ENCODE results near the gene ZNRF1.

Gene ZNRF1

DNA sequence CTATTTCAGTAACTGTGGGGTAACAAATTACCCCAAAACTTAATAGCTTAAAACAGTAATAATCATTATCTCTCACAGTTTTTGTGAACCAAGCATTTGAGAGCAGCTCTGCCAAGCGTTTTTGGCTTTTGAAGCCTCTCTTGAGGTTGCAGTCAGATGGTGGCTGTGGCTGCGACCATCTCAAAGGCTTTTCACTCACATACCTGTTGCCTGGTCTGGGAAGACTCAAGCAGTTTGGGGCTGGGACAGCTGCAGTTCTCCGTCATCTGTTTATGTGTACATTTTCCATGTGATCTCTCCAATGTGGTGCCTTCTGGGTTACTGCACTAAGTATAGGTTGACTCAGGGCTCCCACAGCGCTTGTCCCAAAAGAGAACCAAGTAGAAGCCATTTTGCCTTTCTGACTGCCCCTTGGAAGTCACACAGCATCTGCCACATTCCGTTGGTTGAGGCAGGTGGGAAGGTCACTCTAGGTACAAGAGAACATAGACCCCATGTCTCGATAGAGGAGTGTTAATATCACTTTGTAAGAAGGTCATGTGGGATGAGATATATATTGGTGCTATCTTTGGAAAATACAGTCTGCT lies 68.1 kb downstream of the ZNRF1 start:
- TF ChIP-seq, protein P1, sequence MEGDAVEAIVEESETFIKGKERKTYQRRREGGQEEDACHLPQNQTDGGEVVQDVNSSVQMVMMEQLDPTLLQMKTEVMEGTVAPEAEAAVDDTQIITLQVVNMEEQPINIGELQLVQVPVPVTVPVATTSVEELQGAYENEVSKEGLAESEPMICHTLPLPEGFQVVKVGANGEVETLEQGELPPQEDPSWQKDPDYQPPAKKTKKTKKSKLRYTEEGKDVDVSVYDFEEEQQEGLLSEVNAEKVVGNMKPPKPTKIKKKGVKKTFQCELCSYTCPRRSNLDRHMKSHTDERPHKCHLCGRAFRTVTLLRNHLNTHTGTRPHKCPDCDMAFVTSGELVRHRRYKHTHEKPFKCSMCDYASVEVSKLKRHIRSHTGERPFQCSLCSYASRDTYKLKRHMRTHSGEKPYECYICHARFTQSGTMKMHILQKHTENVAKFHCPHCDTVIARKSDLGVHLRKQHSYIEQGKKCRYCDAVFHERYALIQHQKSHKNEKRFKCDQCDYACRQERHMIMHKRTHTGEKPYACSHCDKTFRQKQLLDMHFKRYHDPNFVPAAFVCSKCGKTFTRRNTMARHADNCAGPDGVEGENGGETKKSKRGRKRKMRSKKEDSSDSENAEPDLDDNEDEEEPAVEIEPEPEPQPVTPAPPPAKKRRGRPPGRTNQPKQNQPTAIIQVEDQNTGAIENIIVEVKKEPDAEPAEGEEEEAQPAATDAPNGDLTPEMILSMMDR (conservative IDR thresholded peaks at IDR 0.05; ENCODE audit: control insufficient read depth, insufficient read depth, low read depth, low read length) = no peak
- no peak overlapping the region for H3K4me3 ChIP-seq (ENCODE audit: control insufficient read depth, low read depth, low read length)
- no peak for DNase-seq (ENCODE audit: low read depth)

DNA sequence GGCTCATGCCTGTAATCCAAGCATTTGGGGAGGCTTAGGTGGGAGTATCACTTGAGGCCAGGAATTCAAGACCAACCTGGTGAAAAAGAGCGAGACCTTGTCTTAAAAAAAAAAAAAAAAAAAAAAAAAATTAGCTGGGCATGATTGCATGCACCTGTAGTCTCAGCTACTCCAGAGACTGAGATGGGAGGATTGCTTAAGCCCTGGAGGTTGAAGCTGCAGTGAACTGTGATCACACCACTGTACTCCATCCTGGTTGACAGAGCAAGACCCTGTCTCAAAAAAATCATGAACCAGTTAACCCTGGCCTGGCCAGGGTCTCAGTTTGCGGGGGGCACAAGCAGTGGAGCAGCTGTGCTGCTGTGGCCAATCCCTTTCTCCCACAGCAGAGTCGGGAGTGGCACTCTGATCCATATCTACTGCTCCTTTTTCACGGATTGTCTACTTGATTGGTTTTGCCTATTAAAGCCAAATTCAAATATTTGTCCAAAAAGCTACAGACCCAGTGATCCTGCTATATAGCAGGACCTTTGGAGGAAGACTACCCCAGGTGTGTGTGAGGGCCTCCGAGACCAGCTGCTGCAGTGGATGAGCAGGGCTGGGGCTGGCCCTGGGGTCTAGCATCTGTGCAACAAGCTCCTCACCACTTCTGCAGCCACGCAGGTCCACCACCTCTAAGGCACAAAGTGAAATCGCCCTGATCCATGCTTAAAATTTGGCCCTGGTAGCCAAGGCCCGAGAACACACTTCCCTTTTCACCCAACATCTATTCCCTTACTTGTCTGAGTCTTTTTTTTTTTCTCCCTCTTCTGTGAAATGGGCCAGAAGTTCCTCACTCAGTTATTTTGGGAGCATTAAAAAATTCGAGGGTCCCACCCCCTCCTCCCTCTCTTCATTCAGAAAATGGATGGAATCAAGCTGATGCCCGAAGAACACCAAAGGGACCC lies 69.5 kb downstream of the ZNRF1 start:
- DNase-seq (ENCODE audit: low read depth) = no peak
- TF ChIP-seq, protein P1 (conservative IDR thresholded peaks at IDR 0.05; ENCODE audit: control insufficient read depth, insufficient read depth, low read depth, low read length) = no peak
- no peak overlapping the region for H3K4me3 ChIP-seq (ENCODE audit: control insufficient read depth, low read depth, low read length)

DNA sequence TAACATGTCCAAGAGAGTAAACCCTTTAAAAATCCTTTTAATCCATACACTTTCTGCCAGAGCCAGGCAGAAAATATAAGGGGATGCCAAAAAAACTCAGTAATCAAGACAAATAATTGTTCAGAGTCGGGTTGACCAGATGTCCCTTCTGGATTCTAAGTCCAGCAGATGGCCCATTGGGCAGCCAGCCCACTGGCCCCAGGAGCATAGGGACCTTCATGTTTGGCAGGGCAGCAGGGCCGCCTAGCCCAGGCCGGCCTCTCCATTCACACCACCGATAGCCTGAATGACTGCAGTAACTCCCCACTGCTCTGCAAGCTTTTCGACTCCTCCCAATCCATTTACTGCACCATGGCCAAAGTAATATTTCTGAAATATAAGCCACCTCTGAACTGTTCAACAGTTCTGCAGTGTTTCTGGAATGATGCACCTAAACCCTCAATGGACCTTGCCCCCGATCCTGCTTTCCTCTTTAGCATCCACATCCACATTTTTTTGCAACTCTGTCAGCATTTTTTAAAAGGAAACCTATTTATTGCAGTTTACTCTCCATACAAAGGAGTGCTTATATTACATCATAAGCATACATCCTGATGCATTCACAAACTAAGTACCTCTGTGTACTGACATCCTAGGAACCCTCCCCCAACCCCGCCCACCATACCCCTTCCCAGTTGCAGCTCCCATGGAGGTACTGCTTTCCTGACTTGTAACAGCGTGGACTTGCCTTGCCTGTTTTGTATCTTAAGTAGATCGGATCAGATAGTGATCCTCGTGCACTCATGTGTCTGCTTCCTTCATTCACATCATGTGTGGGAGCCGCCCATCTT lies 71.4 kb downstream of the ZNRF1 start:
- TF ChIP-seq, protein P1 (conservative IDR thresholded peaks at IDR 0.05; ENCODE audit: control insufficient read depth, insufficient read depth, low read depth, low read length) = no peak
- DNase-seq (ENCODE audit: low read depth) = no peak
- no peak overlapping the region for H3K4me3 ChIP-seq (ENCODE audit: control insufficient read depth, low read depth, low read length)

DNA sequence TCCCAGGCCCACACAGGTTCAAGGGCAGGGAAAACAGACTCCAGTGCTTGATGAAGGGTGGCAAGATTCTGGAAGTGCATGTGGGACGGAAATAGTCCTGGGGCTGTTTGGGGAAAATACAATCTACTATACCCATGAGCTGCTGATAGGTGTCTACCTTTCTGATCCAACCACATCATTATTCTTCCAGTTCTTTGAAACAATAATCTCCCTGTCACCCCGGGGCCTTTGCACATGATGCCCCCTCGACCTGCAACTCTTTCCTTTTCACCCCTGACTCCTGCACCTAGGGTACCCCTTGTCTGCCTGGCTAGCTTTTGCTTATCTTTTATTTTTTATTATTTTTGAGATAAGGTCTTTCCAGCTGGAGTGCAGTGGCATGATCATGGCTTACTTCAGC lies 72.8 kb downstream of the ZNRF1 start:
- no peak overlapping the region for H3K4me3 ChIP-seq (ENCODE audit: control insufficient read depth, low read depth, low read length)
- no peak for DNase-seq (ENCODE audit: low read depth)
- TF ChIP-seq, protein P1 (conservative IDR thresholded peaks at IDR 0.05; ENCODE audit: control insufficient read depth, insufficient read depth, low read depth, low read length) = no peak

DNA sequence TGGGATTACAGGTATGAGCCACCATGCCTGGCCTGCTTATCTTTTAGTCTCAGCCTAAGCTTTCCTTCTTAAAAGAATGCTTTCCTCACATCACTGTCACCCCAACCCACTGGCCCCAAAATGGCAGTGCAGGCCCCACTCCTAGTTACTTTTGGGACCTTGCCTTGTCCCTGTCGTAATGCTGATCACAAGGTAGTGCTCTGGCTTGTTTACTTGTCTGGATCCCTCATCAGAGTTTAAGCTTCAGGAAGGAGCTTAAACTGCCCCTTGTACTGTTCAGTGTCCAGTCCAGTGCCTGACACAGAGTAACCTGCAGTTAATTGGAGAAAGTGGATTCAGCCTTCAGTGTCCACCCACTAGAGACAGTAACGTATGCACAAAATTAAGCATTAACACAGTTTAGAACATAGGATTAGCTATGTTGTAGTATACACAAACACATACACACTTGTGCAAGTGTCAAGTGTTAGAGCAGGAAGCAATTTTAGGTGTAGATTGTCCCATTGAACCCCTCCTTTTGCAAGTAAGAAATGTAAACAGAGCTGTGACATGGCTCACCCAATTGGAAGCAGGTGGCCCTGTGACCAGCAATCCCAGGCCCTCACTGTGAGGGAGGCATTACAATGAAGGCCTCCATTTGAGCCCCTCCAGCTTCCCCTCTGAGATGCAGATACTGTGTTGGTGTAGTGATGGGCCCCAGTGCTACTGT lies 73.6 kb downstream of the ZNRF1 start:
- H3K4me3 ChIP-seq (ENCODE audit: control insufficient read depth, low read depth, low read length) = no peak overlapping the region
- TF ChIP-seq, protein P1 (conservative IDR thresholded peaks at IDR 0.05; ENCODE audit: control insufficient read depth, insufficient read depth, low read depth, low read length) = no peak
- no peak for DNase-seq (ENCODE audit: low read depth)
